Embryonic facial prominence (tissue), 1 donor: ENCODE measurements around the gene MRPL41.
"Not testable (repeated sequence)": the region's sequence is repeated elsewhere in the genome, so short reads cannot be mapped to it uniquely, and the experiment has no call there.

ENCODE experiments used
- DNase-seq: peaks from one replicate; pipeline ENCODE4 v3.0.0-alpha.2; 2016; ENCODE audit errors: extremely low spot score

The MRPL41 gene

GRCh38 chr9:137551264-137552021, at the start of gene MRPL41:
TSS of gene MRPL41 (plus strand) at chr9:137551879. CDS start at chr9:137552082, 203 bp downstream.
- peak; percentile 19 for DNase-seq

DNA sequence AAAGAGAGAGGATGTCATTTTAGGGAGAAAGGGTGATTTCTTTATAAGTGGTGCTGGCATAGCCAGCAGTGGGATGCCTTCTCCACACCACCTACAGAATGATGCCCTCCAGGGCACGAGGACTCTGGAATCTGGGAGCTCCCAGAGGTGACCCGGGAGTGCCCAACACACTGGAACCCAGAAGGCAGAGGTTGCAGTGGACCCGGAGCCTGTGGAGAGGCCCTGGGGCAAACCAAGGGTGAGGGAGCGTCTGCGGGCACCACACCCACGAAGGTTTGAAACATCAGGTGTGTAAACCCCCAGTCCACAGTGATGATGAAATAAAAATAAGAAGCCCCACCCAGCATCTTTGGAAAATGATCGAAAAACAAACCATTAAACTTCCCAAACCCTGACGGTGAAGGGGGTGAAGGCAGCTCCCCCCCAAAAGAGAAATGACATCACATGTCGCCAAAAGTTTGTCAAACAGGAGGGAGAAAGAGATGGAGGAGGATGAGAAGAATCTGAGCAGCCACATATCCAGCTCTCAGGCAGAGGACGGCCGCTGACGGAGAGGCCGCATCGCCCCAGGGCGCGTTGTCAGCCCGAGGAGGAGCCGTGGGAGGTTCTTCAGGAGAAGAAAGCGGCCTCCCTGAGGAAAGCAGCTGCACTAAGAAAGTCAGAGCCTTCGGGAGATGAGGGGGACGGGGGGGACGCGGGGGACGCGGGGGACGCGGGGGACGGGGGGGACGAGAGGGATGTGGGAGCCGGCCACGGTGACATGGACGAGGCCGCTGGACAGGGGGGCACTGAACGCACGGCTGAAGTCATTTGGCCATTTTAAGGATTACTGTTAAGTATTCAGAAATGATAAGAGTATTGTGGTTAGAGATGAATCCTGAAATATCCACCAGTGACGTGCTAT, 49.4 kb upstream of the MRPL41 start:
- no peak for DNase-seq

GRCh38 chr9:137504432-137504777, 47.3 kb upstream of the MRPL41 start:
- DNase-seq: no peak

- DNase-seq: no peak
Measured at GRCh38 chr9:137505421-137506140, 46.1 kb upstream of the MRPL41 start.

- no peak for DNase-seq
Measured at GRCh38 chr9:137506274-137506673, 45.4 kb upstream of the MRPL41 start.

DNA sequence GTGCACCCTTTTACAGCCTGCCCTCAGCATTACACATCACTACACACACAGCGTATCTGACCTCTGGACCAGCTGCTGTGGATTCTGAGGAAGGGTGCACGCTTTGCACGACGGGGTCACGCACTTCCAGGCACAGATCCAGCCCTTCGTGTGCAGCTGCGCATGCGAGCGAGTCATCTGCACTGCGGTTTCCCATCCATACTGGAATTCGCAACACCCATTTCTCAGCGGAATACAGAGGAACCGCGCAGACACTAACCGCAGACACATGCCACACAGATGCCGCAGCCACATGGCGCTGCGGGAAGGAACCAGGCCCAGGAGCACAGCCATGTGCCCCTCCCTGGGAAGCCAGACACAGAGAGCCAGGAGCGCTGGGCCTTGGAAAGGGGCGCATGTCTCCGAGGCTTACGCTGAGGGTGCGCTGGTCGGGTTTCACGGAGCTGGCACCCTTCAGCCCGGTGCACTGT, 44.9 kb upstream of the MRPL41 start:
- no peak for DNase-seq

DNA sequence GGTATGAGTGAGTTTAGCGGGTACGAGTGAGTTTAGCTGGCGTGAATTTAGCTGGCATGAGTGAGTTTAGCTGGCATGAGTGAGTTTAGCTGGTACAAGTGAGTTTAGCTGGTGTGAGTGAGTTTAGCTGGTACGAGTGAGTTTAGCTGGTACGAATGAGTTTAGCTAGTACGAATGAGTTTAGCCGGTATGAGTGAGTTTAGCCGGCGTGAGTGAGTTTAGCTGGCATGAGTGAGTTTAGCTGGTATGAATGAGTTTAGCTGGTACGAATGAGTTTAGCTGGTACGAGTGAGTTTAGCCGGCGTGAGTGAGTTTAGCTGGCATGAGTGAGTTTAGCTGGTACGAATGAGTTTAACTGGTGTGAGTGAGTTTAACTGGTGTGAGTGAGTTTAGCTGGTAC, 42.5 kb upstream of the MRPL41 start:
- DNase-seq: no peak

GRCh38 chr9:137511126-137511525, 40.6 kb upstream of the MRPL41 start:
- DNase-seq: not testable (repeated sequence)

DNA sequence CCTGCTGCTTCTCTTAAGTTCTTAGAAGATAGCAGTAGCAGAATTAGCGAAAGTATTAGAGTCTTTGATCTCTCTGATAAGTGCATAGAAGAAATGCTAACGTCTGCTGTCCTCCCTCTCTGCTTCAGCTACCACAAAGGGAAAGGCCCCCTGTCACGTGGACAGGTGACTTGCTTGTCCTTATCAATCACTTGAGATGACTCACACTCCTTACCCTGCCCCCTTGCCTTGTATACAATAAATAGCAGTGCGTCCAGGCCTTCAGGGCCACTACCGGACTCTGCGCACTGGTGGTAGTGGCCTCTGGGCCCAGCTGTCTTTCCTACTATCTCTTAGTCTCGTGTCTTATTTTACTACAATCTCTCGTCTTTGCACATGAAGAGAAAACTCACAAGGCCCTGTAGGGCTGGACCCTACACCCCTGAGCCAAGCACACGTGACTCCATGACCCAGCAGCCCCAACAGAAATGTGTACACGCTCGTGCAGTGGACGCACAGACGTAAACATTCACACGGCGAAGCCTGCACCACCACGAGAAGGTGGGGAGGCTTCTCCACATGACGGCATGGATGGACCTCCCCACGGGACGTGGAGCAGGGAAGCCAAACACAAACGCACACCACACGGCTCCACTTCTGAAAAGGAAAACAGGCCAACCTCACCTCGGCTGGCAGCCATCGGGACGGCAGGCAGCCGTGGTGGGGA, 39.8 kb upstream of the MRPL41 start:
- no peak for DNase-seq

- DNase-seq: not testable (repeated sequence)
Measured at GRCh38 chr9:137513136-137513535, 38.5 kb upstream of the MRPL41 start.

- DNase-seq: not testable (repeated sequence)
Measured at GRCh38 chr9:137513801-137514570, 37.7 kb upstream of the MRPL41 start.

GRCh38 chr9:137514691-137515337, 36.9 kb upstream of the MRPL41 start:
- no peak for DNase-seq

- DNase-seq: no peak
Measured at GRCh38 chr9:137515338-137515724, 36.3 kb upstream of the MRPL41 start.

- no peak for DNase-seq
Measured at GRCh38 chr9:137516144-137516917, 35.3 kb upstream of the MRPL41 start.

DNA sequence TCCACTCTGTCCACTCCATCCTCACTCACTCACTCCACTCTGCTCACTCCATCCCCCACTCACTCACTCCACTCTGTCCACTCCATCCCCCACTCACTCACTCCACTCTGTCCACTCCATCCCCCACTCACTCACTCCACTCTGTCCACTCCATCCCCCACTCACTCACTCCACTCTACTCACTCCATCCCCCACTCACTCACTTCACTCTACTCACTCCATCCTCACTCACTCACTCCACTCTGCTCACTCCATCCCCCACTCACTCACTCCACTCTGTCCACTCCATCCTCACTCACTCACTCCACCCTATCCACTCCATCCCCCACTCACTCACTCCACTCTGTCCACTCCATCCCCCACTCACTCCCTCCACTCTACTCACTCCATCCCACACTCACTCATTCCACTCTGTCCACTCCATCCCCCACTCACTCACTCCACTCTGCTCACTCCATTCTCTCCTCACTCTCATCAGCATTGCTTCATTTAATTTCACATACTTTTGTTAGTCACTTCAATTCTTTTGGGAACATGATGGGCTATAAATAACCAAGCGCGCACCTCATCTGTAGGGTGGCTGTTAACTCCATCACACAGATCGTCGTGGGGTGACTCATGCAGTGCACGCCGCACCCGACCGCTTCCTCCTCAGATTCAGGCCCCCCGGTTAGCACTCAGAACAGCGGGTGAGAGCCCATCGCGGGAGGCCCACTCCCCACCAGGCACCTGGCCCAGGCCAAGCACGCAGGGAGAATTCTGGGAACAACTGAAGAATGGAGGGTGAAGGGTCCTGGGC, 32.8 kb upstream of the MRPL41 start:
- DNase-seq: not testable (repeated sequence)

GRCh38 chr9:137519553-137519952, 32.1 kb upstream of the MRPL41 start:
- DNase-seq: no peak

- no peak for DNase-seq
Measured at GRCh38 chr9:137520614-137521404, 30.9 kb upstream of the MRPL41 start.
